DND-41 (cell line): ENCODE data around the gene NAA10.

Experiments
- ATAC-seq: fragments of 200-7000 bp; cut with Tn5 transposase; 3 replicates; pipeline ENCODE4 v1.9.1; 2021; ENCODE audit warnings: low read depth; ENCODE audit not compliant: insufficient read depth
- DNase-seq: peaks from one replicate; pipeline ENCODE4 v3.0.0-alpha.2; 2020
- H2AFZ ChIP-seq: 2 replicates; pipeline ENCODE4 v1.6.0; 2012; ENCODE audit warnings: low read depth, low read length
- H3K27ac ChIP-seq: 2 replicates; pipeline ENCODE4 v1.5.1; 2012; ENCODE audit warnings: low read length, inconsistent platforms
- H3K27me3 ChIP-seq: fragments of 200-600 bp; sonication (generic); 2 replicates; pipeline ENCODE4 v1.6.0; 2012; ENCODE audit warnings: low read length, mild to moderate bottlenecking, inconsistent platforms; ENCODE audit not compliant: insufficient read depth, poor library complexity
- H3K36me3 ChIP-seq: 2 replicates; pipeline ENCODE4 v1.5.1; 2012; ENCODE audit warnings: low read length, inconsistent platforms; ENCODE audit not compliant: insufficient read depth
- H3K4me1 ChIP-seq: 2 replicates; pipeline ENCODE4 v1.5.1; 2012; ENCODE audit warnings: mild to moderate bottlenecking, low read length; ENCODE audit not compliant: insufficient read depth
- H3K4me2 ChIP-seq: 2 replicates; pipeline ENCODE4 v1.6.0; 2012; ENCODE audit warnings: mild to moderate bottlenecking, moderate library complexity, low read length, inconsistent platforms; ENCODE audit not compliant: insufficient read depth
- H3K4me3 ChIP-seq, 2 experiments: fragments of 200-600 bp in 1 of 2; shearing (Covaris generic) in 1 of 2; 2 replicates each; pipeline ENCODE4 v1.5.1; 2012 to 2016; ENCODE audit warnings: inconsistent platforms in 2 of 2, low read length in 2 of 2, mild to moderate bottlenecking in 2 of 2, low read depth in 1 of 2, moderate library complexity in 1 of 2
- H3K79me2 ChIP-seq: 2 replicates; pipeline ENCODE4 v1.6.0; 2012; ENCODE audit warnings: low read length, inconsistent platforms; ENCODE audit not compliant: insufficient read depth
- H3K9ac ChIP-seq: 2 replicates; pipeline ENCODE4 v1.6.0; 2012; ENCODE audit warnings: low read depth, mild to moderate bottlenecking, inconsistent platforms, low read length, moderate library complexity
- H3K9me3 ChIP-seq: 2 replicates; pipeline ENCODE4 v1.5.1; 2012; ENCODE audit warnings: low read length, moderate library complexity, mild to moderate bottlenecking, inconsistent platforms; ENCODE audit not compliant: insufficient read depth, severe bottlenecking
- H4K20me1 ChIP-seq: 2 replicates; pipeline ENCODE4 v1.6.0; 2012; ENCODE audit warnings: low read length; ENCODE audit not compliant: insufficient read depth
- CTCF ChIP-seq: IDR thresholded peaks from 2 replicates; pipeline ENCODE4 v1.5.1; 2012; ENCODE audit warnings: borderline replicate concordance, low read length, moderate library complexity, mild to moderate bottlenecking; ENCODE audit not compliant: poor library complexity, severe bottlenecking; ENCODE audit errors: extremely low read depth
- EZH2 ChIP-seq: IDR thresholded peaks from 3 replicates; pipeline ENCODE4 v1.6.1; 2012; ENCODE audit warnings: borderline replicate concordance, low read depth, mild to moderate bottlenecking, moderate library complexity, low read length, inconsistent platforms; ENCODE audit not compliant: severe bottlenecking

NAA10 gene

GRCh38 chrX:153926858-153927671, 7.8 kb downstream of the NAA10 start:
- ATAC-seq (peak; percentile 57), DNase-seq (peak; percentile 93)
- peaks cover 68% of the 10 kb centered on the region for H3K79me2 ChIP-seq
- peaks cover 59% of the 10 kb centered on the region for H3K36me3 ChIP-seq
- H3K9ac ChIP-seq: peak overlapping the region; percentile 99
- peaks cover 18% of the 10 kb centered on the region for H4K20me1 ChIP-seq
- H3K27ac ChIP-seq: peak overlapping the region; percentile 100
- H3K4me1 ChIP-seq: peaks cover 78% of the 10 kb centered on the region
- H2AFZ ChIP-seq: no peak overlapping the region
- peak overlapping the region; percentile 74 for H3K4me2 ChIP-seq
- TF ChIP-seq EZH2 (no peak), CTCF (no peak)
- H3K27me3 ChIP-seq: no peaks in the 10 kb centered on the region
- H3K9me3 ChIP-seq: no peaks in the 10 kb centered on the region
- peak overlapping the region; percentile 64 for H3K4me3 ChIP-seq

- peak overlapping the region; percentile 51; the same call in 1 of the 2 replicates for H2AFZ ChIP-seq
- TF ChIP-seq EZH2 (no peak), CTCF (no peak)
- H3K27me3 ChIP-seq: no peaks in the 10 kb centered on the region
- H3K4me2 ChIP-seq: peak overlapping the region; percentile 74
- peaks cover 59% of the 10 kb centered on the region for H3K36me3 ChIP-seq
- peak overlapping the region; percentile 100 for H3K27ac ChIP-seq
- peak overlapping the region; percentile 37 to 64; a peak in 3 of 4 replicates for H3K4me3 ChIP-seq
- peaks cover 74% of the 10 kb centered on the region for H3K79me2 ChIP-seq
- no peaks in the 10 kb centered on the region for H3K9me3 ChIP-seq
- peaks cover 76% of the 10 kb centered on the region for H3K4me1 ChIP-seq
- H3K9ac ChIP-seq: peak overlapping the region; percentile 99
- DNase-seq: no peak
- peaks cover 22% of the 10 kb centered on the region for H4K20me1 ChIP-seq
- peak; percentile 7; the same call in 2 of the 3 replicates for ATAC-seq
Observed at GRCh38 chrX:153926552-153926857, 8.3 kb downstream of the NAA10 start.

GRCh38 chrX:153925739-153926551, 8.9 kb downstream of the NAA10 start, which contains the start of gene ARHGAP4:
Gene ARHGAP4, minus strand, starts transcription at chrX:153926264. Its CDS starts 62 bp downstream, at chrX:153926202.
- H3K27ac ChIP-seq: peak within 1 kb of the TSS; percentile 100
- no peaks in the 10 kb centered on the region for H3K9me3 ChIP-seq

More at GRCh38 chrX:153925739-153926551, 8.9 kb downstream of the NAA10 start, which contains the start of gene ARHGAP4:
- H2AFZ ChIP-seq: peak within 1 kb of the TSS; percentile 51; the same call in 1 of the 2 replicates
- ATAC-seq: peak; percentile 7
- TF ChIP-seq EZH2 (no peak), CTCF (no peak)
- peak; percentile 72 for DNase-seq
- peaks cover 75% of the 10 kb centered on the region for H3K79me2 ChIP-seq
- peak within 1 kb of the TSS; percentile 74 for H3K4me2 ChIP-seq
- H4K20me1 ChIP-seq: peaks cover 27% of the 10 kb centered on the region
- peak within 1 kb of the TSS; percentile 64 to 85 for H3K4me3 ChIP-seq
- H3K36me3 ChIP-seq: peaks cover 59% of the 10 kb centered on the region
- peaks cover 71% of the 10 kb centered on the region for H3K4me1 ChIP-seq
- no peaks in the 10 kb centered on the region for H3K27me3 ChIP-seq
- H3K9ac ChIP-seq: peak within 1 kb of the TSS; percentile 99
